Measurements from ENCODE around the gene SLC22A23. TPM values are rescaled to one million over a fixed set of nuclear protein-coding genes. Genes with fewer than 3 reads are reported as not detected.

SLC22A23 gene
- total RNA-seq, 2 experiments from 2014 or later = 0.90 to 1.0 TPM

GRCh38 chr6:3466488-3467219, 9.8 kb upstream of the SLC22A23 start:
- H3K27ac Mint-ChIP-seq = no peak overlapping the region

GRCh38 chr6:3460253-3460652, 3.4 kb upstream of the SLC22A23 start:
- intact Hi-C loops (cut with micrococcal nuclease) = no loop called here
- H3K36me3 Mint-ChIP-seq = no peaks in the 10 kb centered on the region
- peaks cover 4% of the 10 kb centered on the region for H3K4me1 Mint-ChIP-seq (ENCODE audit: low read depth)
- POLR2A ChIA-PET = no interaction called here
- no peak overlapping the region for H3K27ac Mint-ChIP-seq
- H3K27me3 Mint-ChIP-seq = peaks cover 7% of the 10 kb centered on the region
- CTCF ChIA-PET = interaction anchor here (0.7 to 1.0 kb wide), 3 partner anchors 44 to 180 kb away, joined by 3 read pairs; no protein-coding TSS in a partner anchor
- H3K4me3 Mint-ChIP-seq = no peak overlapping the region
- no peak for DNase-seq
- no peaks in the 10 kb centered on the region for H3K9me3 Mint-ChIP-seq

More at GRCh38 chr6:3466488-3467219, 9.8 kb upstream of the SLC22A23 start:
- no peaks in the 10 kb centered on the region for H3K27me3 Mint-ChIP-seq
- CTCF ChIA-PET = interaction anchor here (0.6 to 1.3 kb wide), 3 partner anchors 55 to 1554 kb away, joined by 3 read pairs; no protein-coding TSS in a partner anchor
- no peaks in the 10 kb centered on the region for H3K9me3 Mint-ChIP-seq
- DNase-seq = no peak
- intact Hi-C loops (cut with micrococcal nuclease) = no loop called here
- no peaks in the 10 kb centered on the region for H3K36me3 Mint-ChIP-seq
- POLR2A ChIA-PET = interaction anchor here (1.2 kb wide), 1 partner anchor 9 kb away, joined by 3 read pairs; no protein-coding TSS in a partner anchor
- H3K4me3 Mint-ChIP-seq = no peak overlapping the region
- no peaks in the 10 kb centered on the region for H3K4me1 Mint-ChIP-seq (ENCODE audit: low read depth)

GRCh38 chr6:3458706-3459421, 2.0 kb upstream of the SLC22A23 start:
- Mint-ChIP-seq H3K36me3 (no peaks in the 10 kb centered on the region), H3K4me1 (ENCODE audit: low read depth) (peaks cover 4% of the 10 kb centered on the region), H3K9me3 (no peaks in the 10 kb centered on the region), H3K27me3 (peaks cover 7% of the 10 kb centered on the region), H3K27ac (no peak overlapping the region), H3K4me3 (no peak overlapping the region)
- ChIA-PET CTCF (interaction anchor here (0.8 to 1.4 kb wide), 2 partner anchors 44 to 48 kb away, joined by 5 read pairs; no protein-coding TSS in a partner anchor), POLR2A (no interaction called here)
- DNase-seq = no peak
- intact Hi-C loops (cut with micrococcal nuclease) = loop anchor here (5.0 kb wide), 4 partner anchors 47 to 678 kb away; partner anchors contain the start of gene ECI2

GRCh38 chr6:3457710-3458602, 1.1 kb upstream of the SLC22A23 start:
- Mint-ChIP-seq H3K9me3 (no peaks in the 10 kb centered on the region), H3K27me3 (peaks cover 7% of the 10 kb centered on the region), H3K36me3 (no peaks in the 10 kb centered on the region), H3K4me3 (peak overlapping the region; percentile 71), H3K4me1 (ENCODE audit: low read depth) (peaks cover 4% of the 10 kb centered on the region), H3K27ac (no peak overlapping the region)
- intact Hi-C loops (cut with micrococcal nuclease) = loop anchor here (5.0 kb wide), 4 partner anchors 46 to 679 kb away; partner anchors contain the start of gene ECI2
- POLR2A ChIA-PET = no interaction called here
- DNase-seq = peak; percentile 35
- CTCF ChIA-PET = interaction anchor here (0.6 to 1.4 kb wide), 7 partner anchors 15 to 1859 kb away, joined by 3 to 5 read pairs (median 3); no protein-coding TSS in a partner anchor

- intact Hi-C loops (cut with micrococcal nuclease) = loop anchor here (5.0 kb wide), 4 partner anchors 44 to 681 kb away; partner anchors contain the start of gene ECI2
- H3K9me3 Mint-ChIP-seq = no peaks in the 10 kb centered on the region
- no peaks in the 10 kb centered on the region for H3K36me3 Mint-ChIP-seq
- ChIA-PET POLR2A (no interaction called here), CTCF (interaction anchor here (1.2 kb wide), 1 partner anchor 164 kb away, joined by 3 read pairs; no protein-coding TSS in a partner anchor)
- H3K27ac Mint-ChIP-seq = no peak overlapping the region
- H3K27me3 Mint-ChIP-seq = peaks cover 7% of the 10 kb centered on the region
- H3K4me1 Mint-ChIP-seq (ENCODE audit: low read depth) = peaks cover 11% of the 10 kb centered on the region
- no peak overlapping the region for H3K4me3 Mint-ChIP-seq
- DNase-seq = no peak
Measured at GRCh38 chr6:3456395-3456897, 404 bp downstream of the SLC22A23 start.

- no peak overlapping the region for H3K27ac Mint-ChIP-seq
- no peaks in the 10 kb centered on the region for H3K36me3 Mint-ChIP-seq
- H3K4me1 Mint-ChIP-seq (ENCODE audit: low read depth) = peaks cover 12% of the 10 kb centered on the region
- H3K4me3 Mint-ChIP-seq = no peak overlapping the region
- ChIA-PET CTCF (interaction anchor here (1.2 to 1.8 kb wide), 3 partner anchors 24 to 276 kb away, joined by 3 to 7 read pairs (median 3); no protein-coding TSS in a partner anchor), POLR2A (no interaction called here)
- H3K27me3 Mint-ChIP-seq = peaks cover 7% of the 10 kb centered on the region
- H3K9me3 Mint-ChIP-seq = no peaks in the 10 kb centered on the region
- intact Hi-C loops (cut with micrococcal nuclease) = loop anchor here (5.0 kb wide), 4 partner anchors 43 to 682 kb away; partner anchors contain the start of gene ECI2
- DNase-seq = peak; percentile 32
Measured at GRCh38 chr6:3455569-3456394, 1.1 kb downstream of the SLC22A23 start.

- no peak overlapping the region for H3K27ac Mint-ChIP-seq
- intact Hi-C loops (cut with micrococcal nuclease) = loop anchor here (5.0 kb wide), 4 partner anchors 43 to 682 kb away; partner anchors contain the start of gene ECI2
- POLR2A ChIA-PET = interaction anchor here (0.6 kb wide), 1 partner anchor 18 kb away, joined by 4 read pairs; no protein-coding TSS in a partner anchor
- H3K9me3 Mint-ChIP-seq = no peaks in the 10 kb centered on the region
- H3K4me1 Mint-ChIP-seq (ENCODE audit: low read depth) = peaks cover 12% of the 10 kb centered on the region
- peak; percentile 70 for DNase-seq
- CTCF ChIA-PET = interaction anchor here (1.4 to 1.8 kb wide), 3 partner anchors 24 to 277 kb away, joined by 3 to 7 read pairs (median 5); no protein-coding TSS in a partner anchor
- H3K4me3 Mint-ChIP-seq = no peak overlapping the region
- H3K27me3 Mint-ChIP-seq = peaks cover 7% of the 10 kb centered on the region
- no peaks in the 10 kb centered on the region for H3K36me3 Mint-ChIP-seq
Measured at GRCh38 chr6:3455147-3455568, 1.7 kb downstream of the SLC22A23 start.

- Mint-ChIP-seq H3K4me3 (no peak overlapping the region), H3K36me3 (no peaks in the 10 kb centered on the region), H3K4me1 (ENCODE audit: low read depth) (peaks cover 17% of the 10 kb centered on the region), H3K27me3 (peaks cover 7% of the 10 kb centered on the region), H3K27ac (no peak overlapping the region), H3K9me3 (no peaks in the 10 kb centered on the region)
- ChIA-PET POLR2A (interaction anchor here (0.6 kb wide), 1 partner anchor 18 kb away, joined by 4 read pairs; no protein-coding TSS in a partner anchor), CTCF (interaction anchor here (1.1 to 1.8 kb wide), 4 partner anchors 23 to 278 kb away, joined by 3 to 7 read pairs (median 4); no protein-coding TSS in a partner anchor)
- no peak for DNase-seq
- intact Hi-C loops (cut with micrococcal nuclease) = loop anchor here (5.0 kb wide), 4 partner anchors 42 to 683 kb away; partner anchors contain the start of gene ECI2
Measured at GRCh38 chr6:3454273-3455010, 2.4 kb downstream of the SLC22A23 start.

- no peaks in the 10 kb centered on the region for H3K36me3 Mint-ChIP-seq
- POLR2A ChIA-PET = no interaction called here
- H3K27me3 Mint-ChIP-seq = peaks cover 7% of the 10 kb centered on the region
- CTCF ChIA-PET = interaction anchor here (0.6 to 1.5 kb wide), 4 partner anchors 22 to 202 kb away, joined by 3 to 5 read pairs (median 4); no protein-coding TSS in a partner anchor
- DNase-seq = no peak
- no peak overlapping the region for H3K27ac Mint-ChIP-seq
- H3K4me3 Mint-ChIP-seq = no peak overlapping the region
- intact Hi-C loops (cut with micrococcal nuclease) = no loop called here
- no peaks in the 10 kb centered on the region for H3K9me3 Mint-ChIP-seq
- peaks cover 25% of the 10 kb centered on the region for H3K4me1 Mint-ChIP-seq (ENCODE audit: low read depth)
Measured at GRCh38 chr6:3453413-3454272, 3.2 kb downstream of the SLC22A23 start.

All from activated CD4-positive, alpha-beta memory T cell treated with anti-CD3 and anti-CD28 coated beads for 36 hours (primary cell).